OCI-LY3 (cell line): ENCODE measurements around the gene FAM228B.

Source experiments
- CTCF ChIP-seq: fragments of 200-600, 300-600 bp; sonication (generic); IDR thresholded peaks from 2 replicates; pipeline ENCODE4 v1.5.1; 2014; ENCODE audit warnings: antibody characterized with exemption, low read length, low read depth
- EZH2phosphoT487 ChIP-seq: fragments of 200-600 bp; shearing (Covaris generic); IDR thresholded peaks from 2 replicates; pipeline ENCODE4 v1.6.1; 2018; ENCODE audit warnings: antibody characterized with exemption, mixed run types, low read depth

GRCh38 chr2:24121066-24121465 is 2.2 kb upstream of the FAM228B start:
- TF ChIP-seq CTCF (no peak), EZH2phosphoT487 (no peak)
